Astrocyte (in vitro differentiated cells and primary cell): ENCODE measurements around the gene RRP36.

ENCODE experiments used
- CTCF ChIP-seq: IDR thresholded peaks from 2 replicates; pipeline ENCODE4 v1.5.1; 2011; ENCODE audit warnings: low read depth, mild to moderate bottlenecking, inconsistent platforms, low read length, moderate library complexity; ENCODE audit not compliant: insufficient read depth
- EZH2 ChIP-seq: IDR thresholded peaks from 2 replicates; pipeline ENCODE4 v1.6.1; 2012; ENCODE audit warnings: mild to moderate bottlenecking, low read length, inconsistent platforms; ENCODE audit not compliant: insufficient read depth

- TF ChIP-seq EZH2 (no peak), CTCF (no peak)
Measured at GRCh38 chr6:43052842-43053544, 31.6 kb downstream of the RRP36 start.
